Trophoblast cell (in vitro differentiated cells and primary cell): ENCODE measurements around the gene IWS1.

Experiments
- DNase-seq, 2 donors: peaks; one replicate each; pipeline ENCODE4 v3.0.0-alpha.2; 2016
- H2AFZ ChIP-seq: 2 replicates; pipeline ENCODE4 v1.6.1; 2013; ENCODE audit warnings: low read length, moderate library complexity, mild to moderate bottlenecking; ENCODE audit not compliant: insufficient read depth, poor library complexity
- H2AK5ac ChIP-seq: 2 replicates; pipeline ENCODE4 v1.6.1; 2013; ENCODE audit warnings: mild to moderate bottlenecking, low read length
- H2BK120ac ChIP-seq: 2 replicates; pipeline ENCODE4 v1.6.1; 2013; ENCODE audit warnings: low read length, mild to moderate bottlenecking, moderate library complexity; ENCODE audit not compliant: insufficient read depth, poor library complexity
- H2BK12ac ChIP-seq: 2 replicates; pipeline ENCODE4 v1.6.1; 2013; ENCODE audit warnings: mild to moderate bottlenecking, low read length, moderate library complexity
- H2BK5ac ChIP-seq: 2 replicates; pipeline ENCODE4 v1.6.1; 2013; ENCODE audit warnings: low read length, low read depth, moderate library complexity, mild to moderate bottlenecking; ENCODE audit not compliant: poor library complexity
- H3K14ac ChIP-seq: 2 replicates; pipeline ENCODE4 v1.6.1; 2013; ENCODE audit warnings: mild to moderate bottlenecking, low read length
- H3K18ac ChIP-seq: 2 replicates; pipeline ENCODE4 v1.6.1; 2013; ENCODE audit warnings: mild to moderate bottlenecking, low read length
- H3K23ac ChIP-seq: 2 replicates; pipeline ENCODE4 v1.6.1; 2013; ENCODE audit warnings: low read length
- H3K27ac ChIP-seq: 2 replicates; pipeline ENCODE4 v1.5.1; 2013; ENCODE audit warnings: low read depth, mild to moderate bottlenecking, inconsistent platforms, low read length, moderate library complexity
- H3K27me3 ChIP-seq: 2 replicates; pipeline ENCODE4 v1.6.1; 2013; ENCODE audit warnings: inconsistent platforms, mild to moderate bottlenecking, low read length, moderate library complexity; ENCODE audit not compliant: insufficient read depth
- H3K36me3 ChIP-seq, 2 experiments: 1 replicate in 1 of 2; 2 replicates in 1 of 2; pipeline ENCODE4 v1.6.1; 2013; ENCODE audit warnings: low read length in 2 of 2, mild to moderate bottlenecking in 2 of 2, moderate library complexity in 1 of 2; ENCODE audit not compliant: insufficient read depth in 2 of 2, control insufficient read depth in 1 of 2
- H3K4ac ChIP-seq: 2 replicates; pipeline ENCODE4 v1.6.1; 2013; ENCODE audit warnings: low read depth, mild to moderate bottlenecking, low read length, moderate library complexity
- H3K4me1 ChIP-seq, 2 experiments: 1 replicate in 1 of 2; 2 replicates in 1 of 2; pipeline ENCODE4 v1.6.1; 2013; ENCODE audit warnings: low read length in 2 of 2, mild to moderate bottlenecking in 2 of 2, moderate library complexity in 1 of 2; ENCODE audit not compliant: insufficient read depth in 2 of 2, control insufficient read depth in 1 of 2
- H3K4me2 ChIP-seq: 2 replicates; pipeline ENCODE4 v1.6.1; 2013; ENCODE audit warnings: inconsistent platforms, mild to moderate bottlenecking, low read length, moderate library complexity
- H3K4me3 ChIP-seq: 2 replicates; pipeline ENCODE4 v1.5.1; 2013; ENCODE audit warnings: mild to moderate bottlenecking, low read depth, low read length, inconsistent platforms
- H3K79me1 ChIP-seq: one replicate; pipeline ENCODE4 v1.6.1; 2013; ENCODE audit warnings: low read length
- H3K79me2 ChIP-seq: 2 replicates; pipeline ENCODE4 v1.6.1; 2013; ENCODE audit warnings: low read length, mild to moderate bottlenecking; ENCODE audit not compliant: control insufficient read depth, insufficient read depth, poor library complexity
- H3K9ac ChIP-seq: 2 replicates; pipeline ENCODE4 v1.6.1; 2013; ENCODE audit warnings: mild to moderate bottlenecking, low read length
- H3K9me3 ChIP-seq: 2 replicates; pipeline ENCODE4 v1.6.1; 2013; ENCODE audit warnings: low read depth, mild to moderate bottlenecking, control low read depth, inconsistent platforms, low read length; ENCODE audit not compliant: insufficient read depth
- H4K12ac ChIP-seq: 2 replicates; pipeline ENCODE4 v1.6.1; 2013; ENCODE audit warnings: low read depth, mild to moderate bottlenecking, low read length, moderate library complexity
- H4K8ac ChIP-seq: 2 replicates; pipeline ENCODE4 v1.6.1; 2013; ENCODE audit warnings: low read depth, mild to moderate bottlenecking, low read length, moderate library complexity
- H4K91ac ChIP-seq: one replicate; pipeline ENCODE4 v1.6.1; 2013; ENCODE audit warnings: low read depth, mild to moderate bottlenecking, low read length, moderate library complexity
- WGBS: extraction: QIAGEN DNeasy Blood & Tissue Kit; methylation state at CpG from one replicate; pipeline ENCODE4 v1.1.7; 2013; ENCODE audit warnings: missing lambda C conversion rate; ENCODE audit not compliant: insufficient read length, insufficient coverage; ENCODE audit errors: extremely low coverage; 5-methylcytosine and 5-hydroxymethylcytosine counted together

IWS1 gene

DNA sequence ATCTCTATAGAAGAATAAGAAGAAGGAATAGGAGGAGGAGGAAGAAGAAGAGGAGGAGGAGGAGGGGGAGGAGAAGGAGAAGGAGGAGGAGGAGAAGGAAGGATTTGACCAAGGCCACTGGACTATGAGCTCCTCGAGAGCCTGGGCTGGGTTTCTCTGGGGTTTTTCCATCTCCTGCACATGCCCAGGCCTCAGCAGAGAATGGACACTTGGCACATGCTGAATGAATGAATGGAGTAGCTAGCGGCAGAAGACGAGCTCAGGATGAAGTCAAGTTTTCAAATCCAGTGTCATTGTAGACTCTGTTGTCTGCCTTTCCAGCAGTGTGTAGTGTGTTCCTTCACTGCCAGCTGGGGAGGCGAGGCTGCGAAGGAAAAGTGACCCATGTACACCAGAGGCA, 11.4 kb upstream of the IWS1 start:
- Histone ChIP-seq H3K79me2 (no peaks in the 10 kb centered on the region), H4K12ac (no peak overlapping the region), H3K23ac (no peak overlapping the region), H3K4me2 (no peak overlapping the region), H3K27me3 (no peaks in the 10 kb centered on the region), H4K8ac (no peak overlapping the region), H3K9ac (no peak overlapping the region), H3K79me1 (no peaks in the 10 kb centered on the region), H2AFZ (no peak overlapping the region), H3K4me1 (no peaks in the 10 kb centered on the region), H3K4me3 (no peak overlapping the region), H3K36me3 (no peaks in the 10 kb centered on the region), H2AK5ac (no peak overlapping the region), H3K4ac (no peak overlapping the region), H2BK5ac (no peak overlapping the region), H2BK12ac (no peak overlapping the region), H3K14ac (no peak overlapping the region), H3K9me3 (peaks cover 3% of the 10 kb centered on the region), H3K18ac (no peak overlapping the region), H4K91ac (no peak overlapping the region), H2BK120ac (no peak overlapping the region), H3K27ac (no peak overlapping the region)
- no peak for DNase-seq
- no CpG with 5 or more reads among the region's 5 CpGs for WGBS

DNA sequence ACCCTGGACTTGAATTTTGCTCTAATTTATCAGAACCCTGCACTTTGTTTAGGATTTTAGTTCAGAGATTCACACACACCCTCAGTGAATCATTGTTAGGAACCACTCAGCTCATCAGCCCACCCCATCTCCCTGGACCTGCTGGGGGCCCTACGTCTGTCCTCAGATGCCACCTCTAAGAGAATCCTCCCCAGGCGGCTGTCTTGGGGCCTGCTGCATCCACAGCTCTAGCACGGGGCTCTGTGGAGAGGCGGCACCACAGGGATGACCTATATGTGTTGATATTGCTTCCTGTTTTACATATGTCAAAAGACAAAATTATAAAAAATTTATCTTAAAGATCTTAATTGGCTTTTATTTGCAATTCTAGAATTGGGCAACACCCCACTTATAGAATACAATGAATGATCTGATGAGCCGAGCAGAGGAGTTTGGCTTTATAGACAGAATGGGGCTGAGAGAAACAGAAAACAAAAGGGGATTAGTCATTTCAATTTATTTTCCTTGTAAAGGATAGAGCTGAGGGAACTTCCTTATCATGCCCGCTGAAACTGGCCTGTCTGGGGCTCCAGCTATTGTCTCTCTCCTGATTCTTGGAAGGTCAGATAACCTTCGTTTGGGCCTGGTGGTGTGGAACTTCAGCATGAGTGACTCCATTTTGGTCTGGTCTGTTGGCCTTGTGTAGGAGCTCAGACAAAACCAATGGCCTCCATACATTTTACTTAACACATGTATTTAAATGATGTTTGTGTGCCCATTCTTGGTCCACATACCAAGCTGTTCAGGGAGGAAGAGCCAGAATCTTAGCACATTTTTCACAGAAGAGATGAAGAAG, 10.6 kb upstream of the IWS1 start:
- Histone ChIP-seq H4K8ac (no peak overlapping the region), H3K79me2 (no peaks in the 10 kb centered on the region), H3K14ac (no peak overlapping the region), H3K18ac (no peak overlapping the region), H3K79me1 (no peaks in the 10 kb centered on the region), H3K27me3 (no peaks in the 10 kb centered on the region), H2BK12ac (no peak overlapping the region), H2AK5ac (no peak overlapping the region), H2BK120ac (no peak overlapping the region), H3K9me3 (peaks cover 3% of the 10 kb centered on the region), H3K4me3 (no peak overlapping the region), H2BK5ac (no peak overlapping the region), H4K91ac (no peak overlapping the region), H3K4ac (no peak overlapping the region), H3K36me3 (no peaks in the 10 kb centered on the region), H3K4me1 (no peaks in the 10 kb centered on the region), H2AFZ (no peak overlapping the region), H3K9ac (no peak overlapping the region), H3K27ac (no peak overlapping the region), H4K12ac (no peak overlapping the region), H3K23ac (no peak overlapping the region), H3K4me2 (no peak overlapping the region)
- WGBS, result no CpG with 5 or more reads among the region's 7 CpGs
- no peak for DNase-seq

DNA sequence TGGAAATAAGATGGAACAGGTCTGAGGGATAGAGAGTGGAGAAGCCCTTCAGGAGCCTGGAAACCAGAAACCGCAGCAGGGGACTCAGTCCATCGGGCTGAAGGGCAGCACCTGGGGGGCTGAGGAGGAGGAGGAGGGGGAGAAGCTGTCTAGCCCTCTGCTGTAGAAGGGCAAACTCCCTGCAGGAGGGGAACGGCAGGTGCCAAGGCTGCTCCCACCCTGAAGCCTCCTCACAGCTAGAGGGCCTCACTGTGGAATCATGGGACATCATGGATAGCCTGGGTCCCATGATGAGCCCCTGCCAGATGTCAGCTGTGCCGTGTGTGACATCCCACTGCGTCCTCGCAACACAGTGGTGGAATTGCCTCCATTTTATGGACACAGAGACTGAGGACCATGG, 9.6 kb upstream of the IWS1 start:
- H4K8ac ChIP-seq, result no peak overlapping the region
- H3K4me1 ChIP-seq, result peaks cover 0 to 2% of the 10 kb centered on the region in 2 experiments
- H2AFZ ChIP-seq, result no peak overlapping the region
- H3K9ac ChIP-seq, result no peak overlapping the region
- H2BK120ac ChIP-seq, result no peak overlapping the region
- H3K79me1 ChIP-seq, result no peaks in the 10 kb centered on the region
- H3K27ac ChIP-seq, result no peak overlapping the region
- WGBS, result no CpG with 5 or more reads among the region's 6 CpGs
- H3K4me3 ChIP-seq, result no peak overlapping the region
- H3K14ac ChIP-seq, result no peak overlapping the region
- no peak overlapping the region for H3K4ac ChIP-seq
- H4K91ac ChIP-seq, result no peak overlapping the region
- no peaks in the 10 kb centered on the region for H3K79me2 ChIP-seq
- no peak overlapping the region for H4K12ac ChIP-seq
- H3K27me3 ChIP-seq, result peaks cover 3% of the 10 kb centered on the region
- H3K18ac ChIP-seq, result no peak overlapping the region
- DNase-seq, result no peak
- peaks cover 2% of the 10 kb centered on the region for H3K9me3 ChIP-seq
- no peak overlapping the region for H2BK5ac ChIP-seq
- H3K36me3 ChIP-seq, result no peaks in the 10 kb centered on the region
- no peak overlapping the region for H2AK5ac ChIP-seq
- H3K23ac ChIP-seq, result no peak overlapping the region
- H3K4me2 ChIP-seq, result no peak overlapping the region
- H2BK12ac ChIP-seq, result no peak overlapping the region

DNA sequence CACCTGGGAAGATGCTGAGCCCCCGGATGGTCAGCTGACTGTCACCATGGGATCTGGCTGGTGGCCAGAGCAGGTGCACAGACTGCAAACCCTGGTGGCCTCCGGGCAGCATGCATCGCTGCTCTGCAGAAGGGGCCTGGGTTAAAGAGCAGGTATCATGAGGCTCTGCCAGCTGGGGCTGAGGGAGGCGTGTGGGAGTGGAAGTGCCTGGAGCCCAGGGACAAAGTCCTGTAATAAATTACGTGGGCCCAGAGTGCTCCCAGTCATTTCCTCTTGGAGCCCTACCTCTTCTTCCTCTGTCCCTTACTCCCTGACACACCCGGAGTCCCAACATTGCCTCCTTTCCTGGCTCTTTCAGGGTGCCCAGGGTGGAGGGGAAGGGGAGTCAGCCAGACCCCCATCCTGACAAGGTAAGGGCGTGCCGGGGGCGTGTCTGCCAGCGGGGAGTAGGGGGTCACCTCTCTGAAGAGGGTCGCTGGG, 9.2 kb upstream of the IWS1 start, which contains the start of gene MYO7B:
Gene MYO7B, plus strand, starts transcription at position 262 of the 480 bp plus-strand sequence. CDS start 24,040 bp downstream, outside the sequence.
- Histone ChIP-seq H3K18ac (no peak within 1 kb of the TSS), H3K27me3 (peaks cover 3% of the 10 kb centered on the region), H3K27ac (no peak within 1 kb of the TSS), H4K8ac (no peak within 1 kb of the TSS), H2AK5ac (no peak within 1 kb of the TSS), H2AFZ (no peak within 1 kb of the TSS), H3K9me3 (peaks cover 2% of the 10 kb centered on the region), H4K91ac (no peak within 1 kb of the TSS), H3K4me3 (no peak within 1 kb of the TSS), H3K4ac (no peak within 1 kb of the TSS), H4K12ac (no peak within 1 kb of the TSS), H3K79me2 (no peaks in the 10 kb centered on the region), H2BK12ac (no peak within 1 kb of the TSS), H2BK5ac (no peak within 1 kb of the TSS), H3K9ac (no peak within 1 kb of the TSS), H3K4me1 (peaks cover 0 to 2% of the 10 kb centered on the region in 2 experiments), H3K36me3 (no peaks in the 10 kb centered on the region), H3K79me1 (no peaks in the 10 kb centered on the region), H3K23ac (no peak within 1 kb of the TSS), H3K14ac (no peak within 1 kb of the TSS), H3K4me2 (no peak within 1 kb of the TSS), H2BK120ac (no peak within 1 kb of the TSS)
- no peak for DNase-seq
- WGBS, result no CpG with 5 or more reads among the region's 11 CpGs
